ENCODE measurements around the gene CDC42SE2.

Gene CDC42SE2

GRCh38 chr5:131302506-131302905 is 38.7 kb downstream of the CDC42SE2 start:
- TF ChIP-seq ZFX (IDR thresholded peaks at IDR 0.05; ENCODE audit: borderline replicate concordance) (no peak), CTCF (IDR thresholded peaks at IDR 0.05) (no peak)
- no peak overlapping the region for H3K27ac ChIP-seq

GRCh38 chr5:131303537-131303936 is 39.7 kb downstream of the CDC42SE2 start:
- no peak overlapping the region for H3K27ac ChIP-seq
- no peak for TF ChIP-seq CTCF (IDR thresholded peaks at IDR 0.05)
- TF ChIP-seq ZFX (IDR thresholded peaks at IDR 0.05; ENCODE audit: borderline replicate concordance) = no peak

GRCh38 chr5:131304414-131304813 is 40.6 kb downstream of the CDC42SE2 start:
- no peak overlapping the region for H3K27ac ChIP-seq
- TF ChIP-seq ZFX (IDR thresholded peaks at IDR 0.05; ENCODE audit: borderline replicate concordance) (no peak), CTCF (IDR thresholded peaks at IDR 0.05) (no peak)

GRCh38 chr5:131305138-131305689 is 41.4 kb downstream of the CDC42SE2 start:
- no peak overlapping the region for H3K27ac ChIP-seq
- TF ChIP-seq ZFX (IDR thresholded peaks at IDR 0.05; ENCODE audit: borderline replicate concordance) = no peak
- no peak for TF ChIP-seq CTCF (IDR thresholded peaks at IDR 0.05)

GRCh38 chr5:131305906-131306305 is 42.1 kb downstream of the CDC42SE2 start:
- TF ChIP-seq CTCF (IDR thresholded peaks at IDR 0.05) (no peak), ZFX (IDR thresholded peaks at IDR 0.05; ENCODE audit: borderline replicate concordance) (no peak)
- no peak overlapping the region for H3K27ac ChIP-seq

GRCh38 chr5:131312235-131312772 is 48.5 kb downstream of the CDC42SE2 start:
- peak overlapping the region; percentile 80 for H3K27ac ChIP-seq

- no peak overlapping the region for H3K27ac ChIP-seq
- TF ChIP-seq CTCF (IDR thresholded peaks at IDR 0.05) (no peak), ZFX (IDR thresholded peaks at IDR 0.05; ENCODE audit: borderline replicate concordance) (no peak)
Measured at GRCh38 chr5:131316026-131316425, 52.2 kb downstream of the CDC42SE2 start.

GRCh38 chr5:131316822-131317221 is 53.0 kb downstream of the CDC42SE2 start:
- TF ChIP-seq ZFX (IDR thresholded peaks at IDR 0.05; ENCODE audit: borderline replicate concordance) (no peak), CTCF (IDR thresholded peaks at IDR 0.05) (no peak)
- H3K27ac ChIP-seq = no peak overlapping the region
